Chondrocyte (in vitro differentiated cells): ENCODE measurements around the gene SLC26A8. TPM values are rescaled to one million over a fixed set of nuclear protein-coding genes. Genes with fewer than 3 reads are reported as not detected.
A peak's percentile ranks its signal among the peaks of the same experiment; 100 is the strongest.
"Not testable (repeated sequence)": the region's sequence is repeated elsewhere in the genome, so short reads cannot be mapped to it uniquely, and the experiment has no call there.

Experiments used
- DNase-seq: peaks from one replicate; pipeline ENCODE4 v3.0.0; 2021; ENCODE audit warnings: mixed read lengths, low spot score
- H3K27ac Mint-ChIP-seq: one replicate; pipeline ENCODE4 v1.8.0; 2021; ENCODE audit warnings: mild to moderate bottlenecking, moderate library complexity, mixed read lengths; ENCODE audit not compliant: unreplicated experiment
- H3K27me3 Mint-ChIP-seq: 2 replicates; pipeline ENCODE4 v1.8.0; 2021; ENCODE audit warnings: low read depth, mixed read lengths
- H3K36me3 Mint-ChIP-seq: 2 replicates; pipeline ENCODE4 v1.8.0; 2021; ENCODE audit warnings: low read depth, mixed read lengths
- H3K4me1 Mint-ChIP-seq: 2 replicates; pipeline ENCODE4 v1.8.0; 2021; ENCODE audit warnings: low read depth, mild to moderate bottlenecking, mixed read lengths
- H3K4me3 Mint-ChIP-seq: one replicate; pipeline ENCODE4 v1.8.0; 2021; ENCODE audit warnings: mild to moderate bottlenecking, moderate library complexity, mixed read lengths; ENCODE audit not compliant: unreplicated experiment
- H3K9me3 Mint-ChIP-seq: 2 replicates; pipeline ENCODE4 v1.8.0; 2021; ENCODE audit warnings: low read depth, mixed read lengths
- CTCF ChIP-seq: fragments of 200-600 bp; sonication (generic); IDR thresholded peaks from 2 replicates; pipeline ENCODE4 v1.5.0; 2021; ENCODE audit warnings: antibody characterized with exemption, mild to moderate bottlenecking, moderate library complexity
- total RNA-seq: library from RNA; stranded (reverse); gene quantifications from 3 replicates; pipeline ENCODE4 v1.2.1, GENCODE V29; 2021

Gene SLC26A8
- total RNA-seq, 1 donor from 2014 or later: 0.15 TPM

GRCh38 chr6:35936681-35937359 is 87.6 kb downstream of the SLC26A8 start:
- H3K4me3 Mint-ChIP-seq: no peak overlapping the region
- peaks cover 11% of the 10 kb centered on the region for H3K27me3 Mint-ChIP-seq
- no peaks in the 10 kb centered on the region for H3K4me1 Mint-ChIP-seq
- H3K36me3 Mint-ChIP-seq: peaks cover 3% of the 10 kb centered on the region
- H3K27ac Mint-ChIP-seq: no peak overlapping the region
- no peak for TF ChIP-seq CTCF
- no peak for DNase-seq
- peaks cover 8% of the 10 kb centered on the region for H3K9me3 Mint-ChIP-seq

GRCh38 chr6:35935469-35935868 is 89.0 kb downstream of the SLC26A8 start:
- no peaks in the 10 kb centered on the region for H3K9me3 Mint-ChIP-seq
- no peak for TF ChIP-seq CTCF
- no peak for DNase-seq
- peaks cover 1% of the 10 kb centered on the region for H3K36me3 Mint-ChIP-seq
- no peak overlapping the region for H3K4me3 Mint-ChIP-seq
- no peak overlapping the region for H3K27ac Mint-ChIP-seq
- peaks cover 13% of the 10 kb centered on the region for H3K27me3 Mint-ChIP-seq
- H3K4me1 Mint-ChIP-seq: no peaks in the 10 kb centered on the region

GRCh38 chr6:35933844-35934243 is 90.6 kb downstream of the SLC26A8 start:
- Mint-ChIP-seq H3K36me3 (no peaks in the 10 kb centered on the region), H3K27ac (no peak overlapping the region), H3K27me3 (peaks cover 13% of the 10 kb centered on the region), H3K4me3 (no peak overlapping the region), H3K9me3 (no peaks in the 10 kb centered on the region), H3K4me1 (no peaks in the 10 kb centered on the region)
- TF ChIP-seq CTCF: no peak
- DNase-seq: no peak

GRCh38 chr6:35931873-35932272 is 92.6 kb downstream of the SLC26A8 start:
- not testable (repeated sequence) for H3K27ac Mint-ChIP-seq, H3K4me1 Mint-ChIP-seq, H3K9me3 Mint-ChIP-seq, H3K4me3 Mint-ChIP-seq, H3K36me3 Mint-ChIP-seq, DNase-seq, H3K27me3 Mint-ChIP-seq

GRCh38 chr6:35931120-35931561 is 93.3 kb downstream of the SLC26A8 start:
- no peak for DNase-seq
- Mint-ChIP-seq H3K36me3 (no peaks in the 10 kb centered on the region), H3K4me1 (no peaks in the 10 kb centered on the region), H3K27ac (no peak overlapping the region), H3K4me3 (peak overlapping the region; percentile 41), H3K27me3 (peaks cover 10% of the 10 kb centered on the region), H3K9me3 (no peaks in the 10 kb centered on the region)
- TF ChIP-seq CTCF: no peak

- no peaks in the 10 kb centered on the region for H3K36me3 Mint-ChIP-seq
- DNase-seq: no peak
- TF ChIP-seq CTCF: no peak
- no peak overlapping the region for H3K27ac Mint-ChIP-seq
- H3K27me3 Mint-ChIP-seq: peaks cover 6% of the 10 kb centered on the region
- H3K4me1 Mint-ChIP-seq: no peaks in the 10 kb centered on the region
- H3K9me3 Mint-ChIP-seq: no peaks in the 10 kb centered on the region
- H3K4me3 Mint-ChIP-seq: no peak overlapping the region
These were observed 94.8 kb downstream of the SLC26A8 start for GRCh38 chr6:35929601-35930000.
